Suprapubic skin (tissue), 4 donors: ENCODE data around the gene ALDH7A1.

Experiments used
- EP300 ChIP-seq: sonication (generic); formaldehyde crosslinking; IDR thresholded peaks from one replicate; pipeline ENCODE4 v1.6.1; 2017; ENCODE audit warnings: antibody characterized with exemption
- POLR2A ChIP-seq, 2 donors: fragments of 450-650 bp; IDR thresholded peaks; one replicate each; pipeline ENCODE4 v1.6.1; 2017; ENCODE audit warnings: antibody characterized with exemption in 2 of 2, mild to moderate bottlenecking in 2 of 2, moderate library complexity in 2 of 2
- POLR2AphosphoS5 ChIP-seq, 3 donors: sonication (generic); formaldehyde crosslinking; IDR thresholded peaks; one replicate each; pipeline ENCODE4 v1.6.1; 2017; ENCODE audit warnings: antibody characterized with exemption in 3 of 3
- TF ChIP-seq, protein P1 (sequence below), 2 donors: fragments of 200-600 bp in 1 of 2; fragments of 450-650 bp in 1 of 2; sonication (generic) in 1 of 2; IDR thresholded peaks; one replicate each; pipeline ENCODE4 v1.5.1; 2016 to 2019; ENCODE audit warnings: antibody characterized with exemption in 2 of 2, mild to moderate bottlenecking in 1 of 2, moderate library complexity in 1 of 2

DNA sequence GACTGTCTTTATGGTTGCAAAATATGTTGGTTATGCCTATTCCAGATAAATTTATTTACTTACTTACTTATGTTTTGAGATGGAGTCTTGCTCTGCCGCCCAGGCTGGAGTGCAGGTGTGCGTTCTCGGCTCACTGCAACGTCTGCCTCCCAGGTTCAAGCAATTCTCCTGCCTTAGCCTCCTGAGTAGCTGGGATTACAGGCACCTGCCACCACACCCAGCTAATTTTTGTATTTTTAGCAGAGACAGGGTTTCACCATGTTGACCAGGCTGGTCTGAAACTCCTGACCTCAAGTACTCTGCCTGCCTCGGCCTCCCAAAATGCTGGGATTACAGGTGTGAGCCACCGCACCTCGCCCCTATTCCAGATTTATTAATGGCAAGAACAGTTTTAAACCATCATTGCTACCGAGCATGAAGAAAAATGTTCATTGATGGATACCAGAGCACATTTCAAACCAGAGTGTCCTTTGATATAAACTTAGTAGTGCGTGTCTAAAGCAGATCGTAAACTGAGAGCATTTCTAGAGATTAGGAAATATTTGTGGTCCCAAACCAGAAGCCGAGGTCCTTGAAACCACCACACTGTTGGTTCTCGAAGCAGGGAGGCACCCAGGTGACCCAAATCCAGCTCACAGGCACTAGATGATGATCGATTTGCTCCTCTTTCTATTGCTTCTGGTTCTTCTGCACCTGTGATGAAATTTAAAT lies 86.6 kb downstream of the ALDH7A1 start:
- no peak for TF ChIP-seq POLR2A (IDR thresholded peaks at IDR 0.05)
- TF ChIP-seq, protein P1, sequence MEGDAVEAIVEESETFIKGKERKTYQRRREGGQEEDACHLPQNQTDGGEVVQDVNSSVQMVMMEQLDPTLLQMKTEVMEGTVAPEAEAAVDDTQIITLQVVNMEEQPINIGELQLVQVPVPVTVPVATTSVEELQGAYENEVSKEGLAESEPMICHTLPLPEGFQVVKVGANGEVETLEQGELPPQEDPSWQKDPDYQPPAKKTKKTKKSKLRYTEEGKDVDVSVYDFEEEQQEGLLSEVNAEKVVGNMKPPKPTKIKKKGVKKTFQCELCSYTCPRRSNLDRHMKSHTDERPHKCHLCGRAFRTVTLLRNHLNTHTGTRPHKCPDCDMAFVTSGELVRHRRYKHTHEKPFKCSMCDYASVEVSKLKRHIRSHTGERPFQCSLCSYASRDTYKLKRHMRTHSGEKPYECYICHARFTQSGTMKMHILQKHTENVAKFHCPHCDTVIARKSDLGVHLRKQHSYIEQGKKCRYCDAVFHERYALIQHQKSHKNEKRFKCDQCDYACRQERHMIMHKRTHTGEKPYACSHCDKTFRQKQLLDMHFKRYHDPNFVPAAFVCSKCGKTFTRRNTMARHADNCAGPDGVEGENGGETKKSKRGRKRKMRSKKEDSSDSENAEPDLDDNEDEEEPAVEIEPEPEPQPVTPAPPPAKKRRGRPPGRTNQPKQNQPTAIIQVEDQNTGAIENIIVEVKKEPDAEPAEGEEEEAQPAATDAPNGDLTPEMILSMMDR (IDR thresholded peaks at IDR 0.05) = no peak
- no peak for TF ChIP-seq POLR2AphosphoS5 (IDR thresholded peaks at IDR 0.05)
- TF ChIP-seq EP300 = no peak
